Head of caudate nucleus (tissue), 42 donors: ENCODE data around the gene C1QTNF8.

Experiments
- DNase-seq, 42 donors: peaks; one replicate each; pipeline versions ENCODE4 v3.0.0 to v3.0.0-alpha.2; 2020 to 2021; ENCODE audit warnings: mixed read lengths in 7 of 42
- intact Hi-C: fragments of 100-400 bp; cut with DNase I; formaldehyde crosslinking; loops from one replicate; pipeline ENCODE4 v1.15.0; 2022

C1QTNF8 gene

DNA sequence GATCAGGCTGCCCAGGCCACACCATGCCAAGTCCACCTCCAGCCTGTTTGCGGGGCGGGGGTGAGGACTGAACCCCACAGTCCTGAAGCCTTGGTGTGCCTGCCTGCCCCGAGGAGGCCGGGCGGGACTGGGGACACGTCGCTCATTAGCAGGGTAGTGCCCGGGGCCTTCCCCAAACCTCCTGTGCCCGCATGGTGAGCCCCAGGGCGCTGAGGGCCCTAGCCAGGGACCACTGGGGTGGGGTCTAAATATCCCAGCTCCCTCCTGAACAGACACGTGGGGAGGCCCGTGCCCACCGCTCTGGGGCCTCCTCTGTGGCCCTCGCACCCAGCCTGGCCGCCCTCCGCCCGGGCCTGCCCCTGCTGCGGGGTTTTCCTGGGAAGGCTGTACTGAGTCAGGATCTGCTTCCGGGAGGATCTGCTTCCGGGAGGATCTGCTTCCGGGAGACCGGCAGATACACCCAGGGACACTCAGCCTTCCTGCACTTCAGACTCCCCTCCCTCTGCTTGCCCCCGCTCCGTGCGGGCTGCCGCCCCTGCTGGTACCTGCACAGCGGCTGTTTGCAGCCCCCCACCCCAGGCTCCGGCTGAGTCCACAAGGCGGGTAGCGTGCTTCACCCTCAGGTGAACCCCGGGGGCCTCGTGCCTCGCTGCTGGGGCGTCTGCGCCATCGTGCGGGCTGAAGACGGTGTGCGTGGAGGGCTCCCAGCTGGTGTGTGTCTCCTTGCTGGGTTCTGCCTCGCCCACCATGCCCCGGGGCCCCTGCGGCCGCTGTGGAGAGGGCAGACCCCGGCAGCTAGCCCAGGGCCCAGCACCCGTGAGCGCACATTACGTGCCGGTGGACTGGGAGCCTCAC lies 33.3 kb upstream of the C1QTNF8 start:
- DNase-seq, result no peak
- intact Hi-C loops, result no loop called here

- intact Hi-C loops, result no loop called here
- DNase-seq, result no peak
These were observed 32.1 kb upstream of the C1QTNF8 start for GRCh38 chr16:1127971-1128715.

DNA sequence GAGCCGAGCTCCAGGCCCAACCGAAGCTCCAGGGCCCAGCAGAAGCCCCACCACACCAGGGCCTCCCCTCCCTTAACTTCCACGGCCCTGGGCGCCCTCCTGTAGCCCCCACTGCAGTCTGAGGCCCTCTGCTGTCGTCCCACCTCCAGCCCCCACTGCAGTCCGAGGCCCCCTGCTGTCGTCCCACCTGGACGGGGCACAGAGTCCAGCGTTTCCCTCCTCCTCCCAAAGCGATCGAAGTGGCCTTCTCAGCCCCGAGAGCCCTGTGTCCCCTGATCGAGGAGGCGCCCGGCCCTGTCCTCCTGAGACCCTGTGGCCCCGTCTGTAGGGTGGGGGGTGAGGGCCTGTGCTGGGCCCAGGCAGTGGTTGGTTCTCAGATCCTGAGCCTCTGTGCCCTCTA lies 31.1 kb upstream of the C1QTNF8 start:
- intact Hi-C loops, result no loop called here
- no peak for DNase-seq

DNA sequence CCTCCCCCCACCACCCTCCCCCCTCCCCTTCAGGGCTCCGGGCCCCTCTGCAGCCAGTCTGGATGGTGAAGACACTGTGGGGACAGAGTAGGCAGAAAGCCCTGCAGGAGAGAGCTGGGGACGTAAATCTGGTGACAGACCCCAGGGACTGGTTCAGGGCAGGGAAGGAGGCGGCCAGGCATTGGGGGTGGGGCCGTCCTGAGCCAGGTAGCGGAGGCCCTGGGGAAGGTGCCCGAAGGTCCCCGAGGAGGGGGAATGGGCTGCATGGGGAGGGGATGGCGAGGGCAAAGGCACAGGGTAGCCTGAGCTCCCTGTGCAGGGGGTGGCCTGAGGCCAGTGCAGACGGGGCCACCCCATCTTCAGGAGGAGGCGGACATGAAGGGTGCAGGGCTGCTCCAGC lies 30.5 kb upstream of the C1QTNF8 start:
- no peak for DNase-seq
- intact Hi-C loops, result no loop called here

DNA sequence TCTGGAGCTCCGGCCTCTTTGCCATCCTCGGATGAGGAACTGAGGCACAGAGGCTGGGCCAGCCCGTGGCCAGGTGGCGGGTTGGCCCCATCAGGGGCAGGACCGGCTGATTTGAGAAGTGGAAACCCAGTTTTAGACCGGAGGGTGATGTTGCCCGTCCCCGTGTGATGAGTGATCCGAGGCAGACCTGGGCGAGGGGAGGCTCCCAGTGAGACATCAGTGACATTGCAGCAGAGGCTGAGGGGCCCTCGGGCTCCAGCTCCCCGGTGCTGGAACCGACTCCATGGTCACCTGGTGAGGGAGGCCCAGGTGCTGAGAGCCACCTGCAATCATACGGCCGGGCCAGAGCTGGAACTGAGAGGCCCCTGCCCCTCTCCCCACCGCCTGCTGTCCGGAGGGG lies 30.0 kb upstream of the C1QTNF8 start:
- DNase-seq, result no peak
- intact Hi-C loops, result no loop called here

DNA sequence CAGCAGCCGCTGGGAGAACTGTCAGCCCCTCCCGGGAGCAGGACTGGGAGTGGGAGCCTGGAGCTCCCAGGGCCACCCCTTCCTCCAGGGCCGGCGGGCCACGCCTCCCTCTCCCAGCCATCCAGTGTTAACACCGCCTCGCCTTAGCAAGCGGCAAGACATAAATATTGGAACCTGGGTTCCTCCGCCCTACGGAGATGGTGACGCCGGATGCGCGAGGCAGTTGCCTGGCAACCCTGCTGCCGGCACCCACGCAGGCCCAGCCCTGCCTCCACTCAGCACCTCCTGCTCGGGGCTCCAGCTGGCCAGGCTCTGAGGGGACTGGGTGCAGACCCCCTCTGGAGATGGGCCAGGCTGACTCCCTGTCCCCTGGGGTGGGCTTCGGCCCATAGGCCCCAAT lies 29.4 kb upstream of the C1QTNF8 start:
- DNase-seq, result peak; percentile 58 to 94 (median 82)
- intact Hi-C loops, result no loop called here

- intact Hi-C loops, result no loop called here
- DNase-seq, result no peak
These were observed 28.8 kb upstream of the C1QTNF8 start for GRCh38 chr16:1124795-1125194.

DNA sequence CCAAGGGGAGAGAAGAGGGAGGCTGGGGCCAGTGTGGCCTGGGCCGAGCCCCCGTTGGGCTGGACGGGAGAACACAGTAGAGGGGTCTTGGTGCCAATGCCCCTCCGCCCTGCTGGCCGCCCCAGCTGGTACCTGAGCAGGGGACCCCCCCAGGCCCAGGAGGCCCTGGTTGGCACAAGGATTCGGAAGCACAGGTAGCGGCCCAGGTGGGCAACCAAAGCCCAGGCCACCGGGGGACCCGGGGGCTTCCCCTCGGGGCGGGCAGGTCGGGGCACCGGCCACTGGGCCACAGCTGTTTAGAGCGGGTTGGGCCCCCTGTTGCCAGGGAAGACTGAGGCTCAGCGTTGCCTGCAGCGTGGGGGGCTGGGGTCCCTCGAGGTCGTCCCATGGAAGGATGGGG lies 28.2 kb upstream of the C1QTNF8 start:
- intact Hi-C loops, result no loop called here
- no peak for DNase-seq

DNA sequence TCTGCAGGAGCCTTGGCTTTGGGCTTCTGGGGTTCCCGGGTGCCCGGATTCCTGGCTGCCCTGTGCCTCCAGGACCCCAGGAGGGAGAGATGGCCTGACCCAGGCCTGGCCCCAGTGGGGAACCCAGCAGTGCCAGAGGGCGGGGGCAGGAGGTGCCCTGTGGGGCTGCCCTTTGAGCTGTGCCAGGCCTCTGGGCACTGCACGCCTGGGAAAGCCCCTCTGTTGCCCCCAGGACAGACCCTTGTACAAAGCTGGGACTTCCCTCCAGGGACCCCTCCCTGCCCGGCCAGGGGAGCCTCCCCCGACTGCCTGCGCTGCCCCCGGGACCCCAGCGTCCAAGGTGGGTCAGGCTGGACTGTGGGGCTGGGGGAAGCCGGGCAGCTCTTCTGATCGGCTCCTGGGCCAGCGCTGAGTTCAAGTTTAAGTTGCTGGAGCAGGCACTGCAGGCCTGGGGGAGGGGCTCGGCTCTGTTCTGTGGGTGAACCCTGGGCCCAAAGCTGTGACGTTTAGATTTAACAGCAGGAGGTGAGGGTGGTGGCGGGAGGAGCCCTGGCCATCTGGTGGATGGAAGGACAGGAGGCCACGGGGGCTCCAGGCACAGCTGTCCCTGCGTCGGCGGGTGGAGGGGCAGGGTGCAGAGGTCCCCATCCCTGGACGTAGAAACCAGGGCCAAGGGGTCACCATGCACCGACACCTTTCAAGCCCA lies 27.6 kb upstream of the C1QTNF8 start:
- DNase-seq, result no peak
- intact Hi-C loops, result no loop called here

GRCh38 chr16:1122398-1122765 lies 26.3 kb upstream of the C1QTNF8 start:
- DNase-seq, result no peak
- intact Hi-C loops, result no loop called here

DNA sequence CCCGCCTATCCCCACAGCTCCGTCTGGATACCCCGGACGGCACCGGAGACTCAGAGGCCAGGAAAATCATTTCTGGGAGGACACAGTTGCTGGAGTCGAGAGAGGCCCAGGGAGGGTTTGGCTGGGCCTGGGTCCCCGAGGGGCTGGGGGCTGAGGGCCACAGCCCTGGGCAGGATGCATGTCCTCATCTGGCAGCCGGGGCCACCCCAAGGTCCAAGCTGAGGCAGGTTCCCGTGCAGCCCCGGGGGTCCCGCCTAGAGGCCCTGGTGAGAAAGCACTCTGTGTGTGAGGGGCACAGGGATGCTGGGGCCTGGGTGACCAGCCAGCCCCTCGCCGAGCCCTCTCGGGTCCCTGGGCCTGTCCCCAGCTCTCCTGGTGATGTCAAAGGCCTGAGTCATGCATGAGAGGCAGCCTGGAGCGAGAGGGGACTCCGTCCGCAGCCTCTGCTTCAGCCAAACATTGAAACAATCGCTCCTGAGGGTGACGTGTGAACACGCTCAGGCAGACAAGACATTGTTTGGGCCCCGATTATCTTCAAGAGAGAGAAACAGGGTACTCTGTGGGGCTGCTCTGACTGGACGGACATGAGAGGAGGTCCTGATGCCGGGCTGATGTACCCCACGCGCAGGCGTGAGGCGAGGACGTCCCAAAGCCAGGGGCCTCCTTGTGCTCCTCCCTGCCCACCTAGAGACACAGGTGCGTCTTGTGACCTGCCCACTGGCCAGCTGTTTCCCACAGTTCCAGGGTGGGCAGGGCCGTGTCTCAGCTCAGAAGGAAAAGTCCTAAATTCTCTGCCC lies 25.8 kb upstream of the C1QTNF8 start:
- DNase-seq, result no peak
- intact Hi-C loops, result no loop called here

DNA sequence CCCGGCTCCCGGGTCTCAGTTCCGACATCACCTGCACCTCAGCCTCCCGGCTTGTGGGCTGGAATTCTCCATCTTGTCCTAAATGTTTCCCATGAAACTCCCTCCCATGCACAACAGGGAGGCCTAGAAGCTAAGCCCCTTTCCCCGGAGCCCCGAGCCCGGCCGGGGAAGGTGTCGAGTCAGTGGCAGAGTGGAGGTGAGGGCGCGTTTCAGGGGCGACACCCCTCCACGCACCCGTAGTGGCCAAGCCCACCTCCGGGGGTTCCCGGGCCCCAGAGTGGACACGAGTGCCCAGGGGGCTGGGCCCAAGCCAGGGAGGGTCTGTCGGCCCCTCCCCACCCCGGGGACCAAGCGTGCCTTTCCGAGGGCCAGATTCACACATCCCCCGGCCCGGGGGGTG lies 25.0 kb upstream of the C1QTNF8 start:
- intact Hi-C loops, result no loop called here
- DNase-seq, result no peak

GRCh38 chr16:1120577-1120941 lies 24.5 kb upstream of the C1QTNF8 start:
- DNase-seq, result no peak
- intact Hi-C loops, result no loop called here

DNA sequence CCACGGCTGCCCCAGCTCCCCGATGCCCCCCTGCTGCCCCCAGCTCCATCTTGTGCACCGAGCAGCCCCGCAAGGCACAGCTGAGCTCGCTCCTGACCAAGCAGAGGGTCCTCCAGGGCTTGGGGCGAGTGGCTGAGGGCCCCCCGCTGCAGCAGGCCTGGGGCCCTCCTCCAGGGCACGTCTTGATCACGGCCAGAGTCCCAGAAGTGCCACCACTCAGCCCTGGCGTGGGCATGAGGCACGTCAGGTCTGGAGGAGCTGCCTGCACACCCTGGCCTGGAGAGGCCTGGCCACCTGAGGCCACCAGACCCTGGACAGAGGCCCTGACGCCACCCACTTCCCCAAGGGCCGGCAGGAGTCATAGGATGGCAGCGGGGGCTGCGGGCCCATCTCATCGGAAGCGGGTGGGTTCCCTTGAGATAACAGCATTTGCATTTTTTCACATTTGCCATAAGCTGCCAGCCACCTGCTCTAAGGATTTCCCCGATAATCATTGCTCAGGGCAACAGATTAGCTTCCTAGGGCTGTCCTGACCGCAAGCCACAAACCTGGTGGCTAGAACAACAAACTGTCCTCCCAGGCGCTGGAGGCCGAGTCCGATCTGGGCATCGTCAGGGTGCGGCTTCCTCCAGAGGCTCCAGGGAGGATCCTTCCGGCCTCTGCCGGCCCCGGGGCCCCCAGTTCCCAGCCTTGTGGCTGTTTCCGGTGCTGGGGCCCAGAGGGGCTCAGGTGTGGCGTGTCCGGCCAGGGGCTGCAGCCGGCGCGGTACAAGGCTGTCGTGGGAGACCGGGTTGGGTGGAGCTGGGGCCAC lies 23.9 kb upstream of the C1QTNF8 start:
- no peak for DNase-seq
- intact Hi-C loops, result no loop called here

- intact Hi-C loops, result no loop called here
These were observed 23.1 kb upstream of the C1QTNF8 start for GRCh38 chr16:1119129-1119528.

DNA sequence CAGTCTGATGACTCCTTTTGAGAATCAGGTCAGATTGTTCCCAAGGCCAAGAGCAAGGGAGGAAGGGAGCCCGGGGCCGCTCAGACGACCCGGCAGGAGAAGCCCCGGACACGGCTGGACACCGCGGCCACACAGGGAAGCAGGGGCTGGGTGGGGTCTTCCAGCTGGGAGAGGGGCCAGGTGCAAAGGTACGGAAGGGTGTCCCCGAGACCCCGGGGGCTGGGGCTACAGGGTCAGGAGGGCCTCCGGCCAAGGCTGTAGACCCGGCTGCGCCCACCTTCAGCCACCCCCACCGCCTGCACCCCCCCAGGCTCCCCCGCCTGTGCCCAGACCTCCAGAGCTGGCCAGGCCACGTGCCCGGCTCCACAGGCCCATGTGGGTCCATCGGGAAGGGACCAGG lies 21.9 kb upstream of the C1QTNF8 start:
- intact Hi-C loops, result no loop called here
- DNase-seq, result no peak

More at GRCh38 chr16:1119129-1119528, 23.1 kb upstream of the C1QTNF8 start:
- DNase-seq, result no peak

- intact Hi-C loops, result no loop called here
- no peak for DNase-seq
These were observed 21.3 kb upstream of the C1QTNF8 start for GRCh38 chr16:1117176-1117900.

DNA sequence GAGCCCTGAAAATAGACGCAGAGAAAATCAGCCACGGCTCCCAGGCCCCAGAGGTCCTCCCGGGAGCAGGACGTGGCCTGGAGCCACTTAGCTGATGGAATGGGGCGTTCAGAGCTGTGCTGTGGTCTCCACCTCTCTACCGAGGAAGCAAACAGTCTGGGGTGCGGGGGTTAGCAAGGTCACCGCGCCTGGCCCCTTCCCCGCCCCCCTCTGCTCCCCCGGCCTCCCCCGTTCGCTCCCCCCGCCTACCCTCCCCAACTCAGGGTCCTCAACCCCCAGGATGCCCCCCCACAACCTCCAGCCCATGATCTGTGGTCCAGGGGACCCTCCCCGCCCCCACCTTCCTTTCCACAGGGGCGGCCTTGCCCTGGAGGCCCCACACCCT lies 20.6 kb upstream of the C1QTNF8 start:
- no peak for DNase-seq
- intact Hi-C loops, result no loop called here
